Measurements from ENCODE around the gene OR9A2.
"Not testable (repeated sequence)": the region's sequence is repeated elsewhere in the genome, so short reads cannot be mapped to it uniquely, and the experiment has no call there.

The OR9A2 gene

GRCh38 chr7:142984297-142984696 is 42.6 kb downstream of the OR9A2 start:
- Histone ChIP-seq H3K4me3 (ENCODE audit: low read depth, low read length) (no peak overlapping the region), H3K36me3 (replicated peaks) (no peaks in the 10 kb centered on the region), H3K27me3 (replicated peaks) (no peaks in the 10 kb centered on the region), H3K27ac (no peak overlapping the region)
- in situ Hi-C loops (cut with HindIII; ENCODE audit: low pct_ligation_motif_present, low sequenced_read_pairs), result no loop called here
- no peak for DNase-seq
- no peak for TF ChIP-seq CTCF (IDR thresholded peaks at IDR 0.05; ENCODE audit: low read depth, low read length, missing control alignments)

GRCh38 chr7:142983825-142984224 is 43.1 kb downstream of the OR9A2 start:
- Histone ChIP-seq H3K27me3 (replicated peaks) (no peaks in the 10 kb centered on the region), H3K27ac (no peak overlapping the region), H3K36me3 (replicated peaks) (no peaks in the 10 kb centered on the region), H3K4me3 (ENCODE audit: low read depth, low read length) (no peak overlapping the region)
- in situ Hi-C loops (cut with HindIII; ENCODE audit: low pct_ligation_motif_present, low sequenced_read_pairs), result no loop called here
- no peak for TF ChIP-seq CTCF (IDR thresholded peaks at IDR 0.05; ENCODE audit: low read depth, low read length, missing control alignments)
- DNase-seq, result no peak

GRCh38 chr7:142978402-142978801 is 48.5 kb downstream of the OR9A2 start:
- H3K36me3 ChIP-seq (replicated peaks); H3K4me3 ChIP-seq (ENCODE audit: low read depth, low read length); DNase-seq; H3K27me3 ChIP-seq (replicated peaks); in situ Hi-C loops (cut with HindIII; ENCODE audit: low pct_ligation_motif_present, low sequenced_read_pairs); H3K27ac ChIP-seq: not testable (repeated sequence)

All from brain microvascular endothelial cell (primary cell).